Naive thymus-derived CD8-positive, alpha-beta T cell (primary cell): ENCODE measurements around the gene DCTN1. TPM values are rescaled to one million over a fixed set of nuclear protein-coding genes. Genes with fewer than 3 reads are reported as not detected.

Experiments
- ATAC-seq, 2 donors: fragments of 150-1000 bp; cut with Tn5 transposase in 1 of 2; sonication (Bioruptor Pico), chemical (Tn5 transposase) in 1 of 2; 1 replicate in 1 of 2; 2 replicates in 1 of 2; pipeline ENCODE4 v1.10.0; 2021; ENCODE audit warnings: mild to moderate bottlenecking in 2 of 2, moderate library complexity in 2 of 2
- POLR2A ChIA-PET: fragments of 350-600 bp; sonication (Branson Sonifier 250); formaldehyde crosslinking; loops from one replicate; lab custom pipeline; 2021; ENCODE audit warnings: antibody characterized with exemption; lab: Charles Lee
- DNase-seq, 10 donors: peaks; one replicate each; pipeline versions ENCODE4 v3.0.0 to v3.0.0-alpha.2; 2020 to 2022
- H3K27ac Mint-ChIP-seq, 10 donors: one replicate each; pipeline ENCODE4 v1.8.0; 2020 to 2022; ENCODE audit warnings: mild to moderate bottlenecking in 10 of 10, mixed read lengths in 10 of 10, moderate library complexity in 4 of 10, inconsistent platforms in 1 of 10
- H3K27me3 Mint-ChIP-seq, 5 donors: one replicate each; pipeline ENCODE4 v1.8.0; 2021 to 2022; ENCODE audit warnings: mixed read lengths in 5 of 5
- H3K36me3 Mint-ChIP-seq, 3 donors: one replicate each; pipeline ENCODE4 v1.8.0; 2020 to 2022; ENCODE audit warnings: mixed read lengths in 3 of 3, mild to moderate bottlenecking in 2 of 3, inconsistent platforms in 1 of 3
- H3K4me1 Mint-ChIP-seq, 4 donors: one replicate each; pipeline ENCODE4 v1.8.0; 2021 to 2022; ENCODE audit warnings: mixed read lengths in 4 of 4
- H3K4me3 Mint-ChIP-seq, 10 donors: one replicate each; pipeline ENCODE4 v1.8.0; 2020 to 2022; ENCODE audit warnings: mild to moderate bottlenecking in 10 of 10, mixed read lengths in 10 of 10, moderate library complexity in 6 of 10, inconsistent platforms in 1 of 10
- H3K9me3 Mint-ChIP-seq, 9 donors: one replicate each; pipeline ENCODE4 v1.8.0; 2020 to 2022; ENCODE audit warnings: mixed read lengths in 9 of 9, mild to moderate bottlenecking in 3 of 9, inconsistent platforms in 1 of 9, moderate library complexity in 1 of 9
- polyA plus RNA-seq, 3 donors: library from polyadenylated mRNA; unstranded; fragments of 300-500 nt; fragmentation: Illumina TruSeq; gene quantifications; one replicate each; pipeline ENCODE4 v1.2.3, GENCODE V29; 2021
- total RNA-seq, 8 experiments: library from RNA in 2 of 8; stranded (reverse) in 2 of 8; gene quantifications; one replicate each; pipeline ENCODE4 v1.2.3 and lab custom pipeline; 2021 to 2026

DCTN1 gene
- total and polyA plus RNA-seq, 5 experiments from 2014 or later, result 55.0 to 108 (median 80.1) TPM

DNA sequence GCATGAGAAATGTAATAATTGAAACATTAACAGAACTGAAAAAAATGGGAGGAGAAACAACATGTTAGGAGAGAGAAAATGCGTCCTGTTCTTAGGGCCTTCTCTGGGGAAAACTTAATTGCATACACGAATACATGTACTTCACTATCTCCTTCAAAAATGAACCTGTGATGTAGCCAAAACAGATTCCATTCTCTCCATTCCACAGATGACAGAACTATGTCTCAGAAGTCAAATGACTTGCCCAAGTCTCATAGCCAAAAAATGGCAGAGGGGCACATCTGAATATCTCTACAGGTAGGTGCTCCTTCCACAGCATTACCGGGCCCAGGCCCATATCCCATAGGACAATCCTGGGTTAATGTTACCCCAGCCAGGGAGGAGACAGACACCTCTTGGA lies 3.9 kb upstream of the DCTN1 start:
- no peak for DNase-seq
- Mint-ChIP-seq H3K27ac (peak overlapping the region in 2 of 10 donors; percentile 2 to 81), H3K36me3 (peaks cover 0 to 15% (median 0%) of the 10 kb centered on the region in 3 donors), H3K4me1 (peaks cover 23 to 40% (median 31%) of the 10 kb centered on the region in 4 donors), H3K27me3 (no peaks in the 10 kb centered on the region), H3K9me3 (no peaks in the 10 kb centered on the region), H3K4me3 (no peak overlapping the region)
- no peak for ATAC-seq
- POLR2A ChIA-PET, result no interaction called here

DNA sequence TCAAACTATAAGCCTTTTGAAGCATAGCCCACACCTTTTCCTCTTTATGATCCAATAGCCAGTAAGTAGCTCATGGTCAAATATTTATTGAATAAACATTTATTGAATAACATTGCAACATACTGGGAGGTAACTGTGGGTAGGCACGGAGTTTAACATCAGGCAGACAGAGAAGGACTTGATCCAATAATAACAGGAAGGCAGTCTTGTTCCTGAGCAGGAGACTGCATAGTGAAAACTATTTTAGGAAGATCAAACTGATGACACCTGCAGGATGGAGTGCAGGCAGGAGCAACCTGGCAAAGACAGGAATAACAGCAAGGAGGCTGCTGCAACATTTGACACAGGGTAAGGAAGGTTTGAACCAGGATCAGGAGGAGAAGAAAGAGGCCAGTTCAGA lies 3.1 kb upstream of the DCTN1 start:
- ATAC-seq (no peak), DNase-seq (no peak)
- POLR2A ChIA-PET, result interaction anchor here (0.9 kb wide), 1 partner anchor 9 kb away, joined by 3 read pairs; no protein-coding TSS in a partner anchor
- Mint-ChIP-seq H3K27me3 (no peaks in the 10 kb centered on the region), H3K36me3 (peaks cover 0 to 15% (median 0%) of the 10 kb centered on the region in 3 donors), H3K4me3 (no peak overlapping the region), H3K27ac (peak overlapping the region in 3 of 10 donors; percentile 38 to 81 (median 53)), H3K9me3 (no peaks in the 10 kb centered on the region), H3K4me1 (peaks cover 29 to 47% (median 37%) of the 10 kb centered on the region in 4 donors)

DNA sequence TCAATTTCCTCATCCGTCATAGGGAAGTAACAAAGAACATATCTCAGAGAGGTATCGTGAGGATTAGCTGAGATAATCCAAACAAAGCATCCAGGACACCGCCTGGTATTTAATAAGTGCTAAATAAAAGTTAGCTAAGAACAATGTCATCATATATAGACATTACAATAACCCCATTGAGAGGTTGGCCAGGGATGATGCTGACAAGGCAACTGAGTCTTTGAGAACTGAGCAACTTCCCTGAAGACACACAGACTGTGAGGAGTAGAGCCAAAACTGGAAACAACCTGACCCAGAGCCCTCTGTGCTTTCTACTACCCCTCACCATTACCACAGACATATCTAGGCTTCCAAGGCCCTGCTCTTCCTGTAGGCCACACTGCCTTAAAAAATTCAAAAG lies 1.6 kb upstream of the DCTN1 start:
- POLR2A ChIA-PET, result interaction anchor here (0.7 kb wide), 2 partner anchors 9 to 18 kb away, joined by 3 to 11 read pairs; no protein-coding TSS in a partner anchor
- Mint-ChIP-seq H3K27me3 (no peaks in the 10 kb centered on the region), H3K27ac (peak overlapping the region in 6 of 10 donors; percentile 3 to 65 (median 48)), H3K9me3 (no peaks in the 10 kb centered on the region), H3K36me3 (peaks cover 0 to 30% (median 7%) of the 10 kb centered on the region in 3 donors), H3K4me3 (peak overlapping the region in 4 of 10 donors; percentile 23 to 40 (median 27)), H3K4me1 (peaks cover 37 to 62% (median 43%) of the 10 kb centered on the region in 4 donors)
- ATAC-seq (no peak), DNase-seq (no peak)

DNA sequence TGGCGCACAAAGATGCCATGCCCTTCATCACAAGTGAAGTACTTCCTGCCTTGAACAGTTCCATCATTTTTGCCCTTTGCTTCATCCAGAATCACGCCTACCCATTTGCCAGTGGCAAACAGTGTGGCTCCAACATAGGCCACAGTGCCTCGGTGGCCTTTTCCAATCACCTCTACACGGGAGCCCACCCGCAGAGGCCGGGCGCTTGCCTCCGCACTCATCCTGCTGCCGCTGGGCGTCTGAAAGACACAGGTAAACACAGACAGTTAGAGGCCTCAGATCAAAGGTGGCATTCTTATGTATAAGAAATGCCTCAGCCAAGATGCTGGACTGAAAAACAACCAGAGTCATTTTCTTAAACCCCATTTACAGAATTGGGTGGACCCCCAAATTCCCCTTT lies 2.1 kb downstream of the DCTN1 start:
- Mint-ChIP-seq H3K36me3 (peaks cover 0 to 30% (median 12%) of the 10 kb centered on the region in 3 donors), H3K4me3 (no peak overlapping the region), H3K27me3 (no peaks in the 10 kb centered on the region), H3K4me1 (peaks cover 39 to 68% (median 46%) of the 10 kb centered on the region in 4 donors), H3K9me3 (no peaks in the 10 kb centered on the region), H3K27ac (peak overlapping the region in 2 of 10 donors; percentile 52 to 63)
- POLR2A ChIA-PET, result no interaction called here
- ATAC-seq (no peak), DNase-seq (no peak)

DNA sequence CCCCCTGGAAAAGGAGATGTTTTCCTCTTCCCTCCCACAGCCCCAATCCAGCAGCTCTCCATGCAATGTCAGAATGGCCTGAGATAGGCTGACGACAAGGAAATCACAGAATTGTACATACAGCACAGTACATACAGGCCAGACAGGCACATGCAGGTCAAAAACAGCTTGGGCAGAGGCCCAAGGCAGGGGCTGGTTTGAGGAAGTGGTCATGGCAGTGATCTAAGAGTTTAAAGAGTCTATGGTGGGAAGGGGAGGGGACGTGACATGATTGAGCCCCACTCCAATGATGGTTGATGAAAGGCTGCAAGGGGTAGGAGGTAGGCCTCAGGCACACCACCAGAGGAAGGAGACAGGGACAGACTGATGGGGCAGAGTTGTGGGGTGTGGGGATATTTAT lies 4.3 kb downstream of the DCTN1 start:
- peak overlapping the region in 3 of 10 donors; percentile 68 to 89 (median 83) for H3K27ac Mint-ChIP-seq
- H3K36me3 Mint-ChIP-seq, result peaks cover 0 to 44% (median 17%) of the 10 kb centered on the region in 3 donors

DNA sequence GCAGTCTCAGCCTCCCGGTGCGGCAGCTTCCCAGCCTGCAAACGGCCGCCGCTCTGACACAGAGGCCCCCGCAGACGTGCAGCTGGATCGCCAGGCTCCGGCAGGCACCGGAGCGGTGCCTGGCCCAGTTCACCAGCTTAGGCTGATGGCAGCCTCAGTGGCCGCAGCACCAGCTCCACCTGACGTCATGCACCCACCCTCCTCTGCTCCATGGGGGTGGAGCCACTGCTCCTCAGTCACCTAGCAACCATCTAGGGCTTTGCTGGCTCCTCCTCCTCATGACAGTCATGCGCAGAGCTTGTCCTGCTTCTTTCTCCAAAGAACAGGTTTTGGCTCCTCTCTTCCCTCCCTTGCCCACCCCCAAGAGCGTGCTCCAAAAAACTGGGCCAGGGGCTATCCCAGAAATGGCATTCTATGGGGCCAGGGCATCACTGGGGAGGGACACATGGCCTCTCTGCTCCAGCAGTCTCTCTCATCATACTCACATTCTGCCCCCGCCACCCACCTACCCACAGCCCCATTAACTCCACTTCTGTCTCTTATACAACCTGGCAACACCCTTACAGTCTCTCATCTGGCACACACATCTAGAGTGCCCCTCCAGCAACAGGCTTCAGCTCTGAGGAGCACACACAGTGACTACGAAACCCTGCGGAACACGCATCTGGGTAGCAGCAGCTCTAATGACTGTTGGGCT lies 5.5 kb downstream of the DCTN1 start:
- H3K27ac Mint-ChIP-seq, result peak overlapping the region in 3 of 10 donors; percentile 4 to 68 (median 11)
- H3K36me3 Mint-ChIP-seq, result peaks cover 0 to 56% (median 27%) of the 10 kb centered on the region in 3 donors
- H3K27me3 Mint-ChIP-seq, result no peaks in the 10 kb centered on the region
- H3K4me3 Mint-ChIP-seq, result peak overlapping the region in 1 of 10 donors; percentile 14
- ATAC-seq, result no peak
- H3K9me3 Mint-ChIP-seq, result no peaks in the 10 kb centered on the region
- POLR2A ChIA-PET, result no interaction called here
- H3K4me1 Mint-ChIP-seq, result peaks cover 26 to 45% (median 30%) of the 10 kb centered on the region in 4 donors
- no peak for DNase-seq

More for the DNA sequence above, 4.3 kb downstream of the DCTN1 start:
- H3K27me3 Mint-ChIP-seq, result no peaks in the 10 kb centered on the region
- POLR2A ChIA-PET, result no interaction called here
- no peak for ATAC-seq
- H3K4me3 Mint-ChIP-seq, result no peak overlapping the region
- peaks cover 37 to 56% (median 40%) of the 10 kb centered on the region in 4 donors for H3K4me1 Mint-ChIP-seq
- DNase-seq, result no peak
- no peaks in the 10 kb centered on the region for H3K9me3 Mint-ChIP-seq

DNA sequence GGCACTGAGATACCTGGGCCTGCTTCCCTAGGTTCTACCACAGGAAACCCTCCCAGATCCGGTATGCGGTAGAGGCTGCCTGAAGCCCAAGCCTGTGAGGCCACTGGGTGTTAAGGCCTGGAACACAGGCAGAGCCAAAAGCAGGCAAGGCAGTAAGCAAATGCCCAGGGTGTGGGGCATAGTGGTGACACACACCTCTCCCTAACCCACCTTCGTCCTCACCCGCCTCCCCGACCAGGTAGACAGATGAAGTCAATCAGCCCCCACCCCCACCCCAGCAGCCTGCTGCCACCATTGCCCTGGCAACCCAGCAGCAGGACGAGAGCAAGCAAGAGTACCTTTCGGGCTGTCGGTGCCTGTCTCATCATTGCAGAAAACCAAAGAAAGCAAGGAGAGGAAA lies 6.1 kb downstream of the DCTN1 start:
- H3K27ac Mint-ChIP-seq, result no peak overlapping the region
- H3K4me3 Mint-ChIP-seq, result no peak overlapping the region
- ATAC-seq, result no peak
- no peaks in the 10 kb centered on the region for H3K9me3 Mint-ChIP-seq
- peaks cover 21 to 38% (median 26%) of the 10 kb centered on the region in 4 donors for H3K4me1 Mint-ChIP-seq
- POLR2A ChIA-PET, result no interaction called here
- H3K36me3 Mint-ChIP-seq, result peaks cover 0 to 63% (median 28%) of the 10 kb centered on the region in 3 donors
- no peak for DNase-seq
- no peaks in the 10 kb centered on the region for H3K27me3 Mint-ChIP-seq

DNA sequence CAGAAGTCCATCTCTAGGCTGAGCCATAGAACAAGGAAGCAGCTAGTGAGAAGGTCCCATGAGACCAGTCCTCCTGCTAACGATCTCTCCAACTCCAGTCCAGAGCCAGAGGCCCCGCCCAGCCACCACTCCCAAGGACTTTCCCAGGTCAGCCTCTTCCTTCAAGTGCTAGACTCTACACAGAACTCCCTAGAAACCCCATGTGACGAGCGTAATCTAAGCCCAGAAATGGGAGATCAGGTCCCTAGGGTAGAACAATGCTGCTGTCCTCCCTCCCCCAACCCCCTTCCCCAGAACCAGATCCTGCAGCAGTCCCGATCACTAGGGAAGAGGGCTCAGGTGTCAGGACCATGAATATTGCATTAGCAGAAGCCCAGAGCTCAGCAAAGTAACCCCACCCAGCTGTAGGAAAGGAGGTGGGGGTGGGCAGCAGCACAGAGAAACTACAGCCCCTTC lies 6.9 kb downstream of the DCTN1 start:
- ATAC-seq (no peak), DNase-seq (no peak)
- peaks cover 16 to 31% (median 21%) of the 10 kb centered on the region in 4 donors for H3K4me1 Mint-ChIP-seq
- no peaks in the 10 kb centered on the region for H3K27me3 Mint-ChIP-seq
- no peak overlapping the region for H3K4me3 Mint-ChIP-seq
- H3K9me3 Mint-ChIP-seq, result no peaks in the 10 kb centered on the region
- peaks cover 0 to 70% (median 35%) of the 10 kb centered on the region in 3 donors for H3K36me3 Mint-ChIP-seq
- H3K27ac Mint-ChIP-seq, result peak overlapping the region in 1 of 10 donors; percentile 39
- POLR2A ChIA-PET, result no interaction called here

DNA sequence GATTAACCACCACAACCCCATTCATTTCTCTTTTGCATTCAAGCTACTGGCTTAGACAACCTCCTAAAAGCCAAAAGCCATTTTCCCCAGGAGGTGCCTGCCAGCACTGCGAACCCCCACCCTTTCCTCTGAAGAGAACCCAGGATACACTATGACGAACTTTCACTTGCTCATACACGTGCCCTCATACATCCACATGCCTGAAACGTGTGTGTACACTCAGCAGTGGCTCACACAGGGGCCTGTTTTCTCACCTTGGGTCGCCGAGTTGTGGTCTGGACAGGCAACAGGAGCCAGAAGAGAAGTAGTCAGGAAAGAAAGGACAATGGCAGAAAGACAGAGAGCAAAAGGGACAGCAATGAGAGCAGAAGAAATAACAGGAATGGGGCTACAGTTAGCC lies 7.4 kb downstream of the DCTN1 start:
- Mint-ChIP-seq H3K9me3 (no peaks in the 10 kb centered on the region), H3K36me3 (peaks cover 0 to 70% (median 34%) of the 10 kb centered on the region in 3 donors), H3K4me1 (peaks cover 12 to 26% (median 19%) of the 10 kb centered on the region in 4 donors), H3K27ac (peak overlapping the region in 3 of 10 donors; percentile 20 to 46 (median 39)), H3K27me3 (no peaks in the 10 kb centered on the region), H3K4me3 (no peak overlapping the region)
- POLR2A ChIA-PET, result no interaction called here
- ATAC-seq (no peak), DNase-seq (no peak)

DNA sequence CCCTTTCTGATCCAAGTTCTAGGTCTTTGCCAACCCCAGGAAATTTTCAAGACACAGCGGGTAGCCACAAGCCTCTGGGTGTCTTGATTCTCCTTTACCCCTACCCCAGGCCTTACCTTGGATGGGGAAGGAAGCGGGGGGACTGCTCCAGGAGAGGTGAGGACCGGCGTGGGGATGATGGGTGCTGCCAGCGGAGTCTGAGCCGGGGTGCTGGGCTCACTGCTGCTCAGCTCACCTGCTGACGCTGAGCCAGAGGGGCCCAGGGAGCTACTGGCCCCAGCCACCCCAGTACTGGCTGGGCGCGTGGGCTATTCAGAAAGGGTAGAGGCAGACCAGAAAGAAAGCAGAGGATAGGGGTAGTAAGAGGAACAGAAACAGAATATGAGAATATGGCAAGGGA lies 8.7 kb downstream of the DCTN1 start:
- peaks cover 0 to 73% (median 37%) of the 10 kb centered on the region in 3 donors for H3K36me3 Mint-ChIP-seq
- POLR2A ChIA-PET, result no interaction called here
- no peaks in the 10 kb centered on the region for H3K9me3 Mint-ChIP-seq
- DNase-seq, result no peak
- peaks cover 8 to 17% (median 13%) of the 10 kb centered on the region in 4 donors for H3K4me1 Mint-ChIP-seq
- peak overlapping the region in 3 of 10 donors; percentile 15 to 87 (median 20) for H3K27ac Mint-ChIP-seq
- ATAC-seq, result no peak
- H3K27me3 Mint-ChIP-seq, result no peaks in the 10 kb centered on the region
- no peak overlapping the region for H3K4me3 Mint-ChIP-seq

DNA sequence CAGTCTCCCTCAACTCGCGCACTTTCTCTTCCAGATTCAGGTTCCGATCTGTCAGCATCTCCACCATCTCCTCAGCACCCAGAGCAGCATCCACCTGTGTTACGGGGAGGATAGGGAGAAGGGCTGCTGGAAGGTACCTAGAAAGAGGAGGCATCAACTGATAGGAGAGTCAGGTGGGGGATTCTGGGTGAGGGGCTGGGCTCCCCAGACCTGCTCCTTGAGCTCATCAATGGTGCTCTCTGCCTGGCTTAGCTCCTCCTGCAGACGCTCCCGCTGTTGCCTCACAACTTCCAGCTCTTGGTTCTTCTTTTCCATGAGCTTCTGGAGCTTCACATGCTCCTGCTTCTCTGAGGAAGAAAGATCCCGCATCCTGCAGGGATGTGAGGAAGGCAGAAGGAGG lies 10.1 kb downstream of the DCTN1 start:
- Mint-ChIP-seq H3K27ac (peak overlapping the region in 1 of 10 donors; percentile 85), H3K9me3 (no peaks in the 10 kb centered on the region), H3K4me1 (peaks cover 0 to 8% (median 4%) of the 10 kb centered on the region in 4 donors), H3K27me3 (no peaks in the 10 kb centered on the region), H3K36me3 (peaks cover 0 to 83% (median 45%) of the 10 kb centered on the region in 3 donors), H3K4me3 (no peak overlapping the region)
- POLR2A ChIA-PET, result no interaction called here
- DNase-seq, result no peak
- ATAC-seq, result no peak

DNA sequence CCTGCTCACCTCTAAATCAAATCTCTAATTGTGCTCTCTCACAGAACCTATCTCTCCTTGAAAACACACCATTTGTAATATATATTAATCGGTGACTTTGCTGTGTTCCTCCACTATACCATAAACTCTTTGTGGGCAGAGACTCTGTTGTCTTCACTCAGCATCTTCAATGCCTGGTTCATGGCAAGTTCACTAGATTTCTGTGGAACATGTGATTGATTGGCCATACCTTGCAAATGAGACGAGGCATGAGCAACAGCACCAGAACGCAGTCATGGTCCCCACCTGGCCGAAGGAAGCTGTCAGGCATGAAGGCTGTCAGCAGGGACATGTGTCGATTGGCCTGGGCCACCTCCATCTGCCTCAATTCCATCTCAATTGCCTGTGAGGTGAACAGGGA lies 11.6 kb downstream of the DCTN1 start:
- Mint-ChIP-seq H3K4me1 (peaks cover 0 to 8% (median 3%) of the 10 kb centered on the region in 4 donors), H3K27ac (no peak overlapping the region), H3K27me3 (no peaks in the 10 kb centered on the region), H3K9me3 (no peaks in the 10 kb centered on the region), H3K4me3 (no peak overlapping the region), H3K36me3 (peaks cover 0 to 95% (median 45%) of the 10 kb centered on the region in 3 donors)
- DNase-seq (no peak), ATAC-seq (no peak)
- POLR2A ChIA-PET, result interaction anchor here (1.0 to 1.2 kb wide), 2 partner anchors 22 to 65 kb away, joined by 3 read pairs; no protein-coding TSS in a partner anchor

DNA sequence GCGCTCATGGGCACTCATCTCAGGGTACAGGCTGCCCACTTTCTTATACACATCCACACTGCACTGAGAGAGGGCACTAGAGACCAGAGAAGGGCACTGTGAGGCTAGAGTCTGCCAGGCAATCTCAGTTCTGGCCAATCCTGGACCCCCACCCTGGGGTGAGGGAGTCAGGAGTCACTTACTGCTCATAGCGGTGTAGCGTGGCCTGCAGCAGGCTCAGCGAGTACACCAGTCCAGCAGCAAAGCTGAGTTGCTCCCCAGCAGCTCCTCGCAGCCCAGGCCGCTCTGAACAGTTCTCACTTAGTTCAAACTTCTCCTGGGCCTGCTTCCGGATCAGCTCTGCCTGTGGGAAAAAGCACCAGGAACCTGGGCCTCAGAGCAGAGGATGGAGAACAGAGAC lies 12.3 kb downstream of the DCTN1 start:
- DNase-seq (no peak), ATAC-seq (no peak)
- H3K9me3 Mint-ChIP-seq, result no peaks in the 10 kb centered on the region
- peaks cover 0 to 98% (median 47%) of the 10 kb centered on the region in 3 donors for H3K36me3 Mint-ChIP-seq
- peaks cover 0 to 6% (median 2%) of the 10 kb centered on the region in 4 donors for H3K4me1 Mint-ChIP-seq
- POLR2A ChIA-PET, result interaction anchor here (1.0 kb wide), 1 partner anchor 66 kb away, joined by 3 read pairs; no protein-coding TSS in a partner anchor
- no peak overlapping the region for H3K4me3 Mint-ChIP-seq
- peak overlapping the region in 1 of 10 donors; percentile 70 for H3K27ac Mint-ChIP-seq
- H3K27me3 Mint-ChIP-seq, result no peaks in the 10 kb centered on the region
